ENCODE data around the gene SLIT3.

GRCh38 chr5:168967882-168968620, 332.9 kb downstream of the SLIT3 start:
- TF ChIP-seq POLR2A (IDR thresholded peaks at IDR 0.05; ENCODE audit: low read length) (no peak), GATA1 (IDR thresholded peaks at IDR 0.05; ENCODE audit: low read depth, low read length) (no peak)

All from erythroblast (primary cell).